ENCODE results near the gene MRPL45.

MRPL45 gene

DNA sequence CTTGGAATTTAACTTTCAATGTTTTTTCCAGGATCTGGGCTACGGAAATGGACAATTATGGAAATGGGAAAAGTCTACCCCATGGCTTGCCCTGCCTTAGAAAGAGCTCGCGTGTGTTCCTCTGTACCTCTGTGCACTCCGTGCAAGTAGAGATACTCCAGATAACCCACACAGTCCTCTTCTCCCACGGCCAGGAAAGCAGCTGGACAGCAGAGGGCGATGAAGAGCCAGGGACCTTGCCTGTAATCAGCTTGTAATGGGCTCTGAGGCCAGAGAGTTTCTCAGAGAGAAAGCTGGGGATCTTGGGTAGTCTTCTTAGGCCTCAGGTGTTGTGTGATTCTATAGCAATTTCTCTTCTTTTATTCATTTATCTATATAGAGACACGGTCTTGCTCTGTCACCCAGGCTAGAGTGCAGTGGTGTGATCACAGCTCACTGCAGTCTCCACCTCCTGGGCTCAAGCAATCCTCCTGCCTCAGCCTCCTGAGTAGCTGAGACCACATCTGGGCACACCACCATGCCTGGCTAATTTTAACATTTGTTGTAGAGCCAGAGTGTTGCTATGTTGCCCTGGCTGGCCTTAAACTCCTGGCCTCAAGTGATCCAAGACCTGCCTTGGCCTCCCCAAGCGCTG lies 52.2 kb downstream of the MRPL45 start:
- DNase-seq, result peak; percentile 26

DNA sequence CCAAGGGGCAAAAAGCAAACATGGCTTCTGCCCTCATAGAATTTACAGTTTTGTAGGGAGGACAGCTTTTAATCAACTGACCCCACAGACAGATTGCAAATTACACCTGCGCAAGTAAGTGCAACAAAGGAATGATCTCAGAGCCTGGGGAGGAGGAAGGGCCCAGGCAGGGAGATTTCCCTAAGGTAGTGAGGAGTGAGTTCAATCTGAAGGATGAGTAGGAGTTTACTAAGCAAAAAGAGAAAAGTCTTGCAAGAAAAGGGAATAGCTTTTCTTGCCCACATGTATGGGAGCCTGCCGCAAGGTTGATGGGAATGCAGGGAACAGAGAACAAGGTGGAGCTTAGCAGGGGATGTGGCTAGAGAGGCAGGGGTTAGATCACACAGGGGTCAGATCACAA lies 53.1 kb downstream of the MRPL45 start:
- DNase-seq, result no peak

DNA sequence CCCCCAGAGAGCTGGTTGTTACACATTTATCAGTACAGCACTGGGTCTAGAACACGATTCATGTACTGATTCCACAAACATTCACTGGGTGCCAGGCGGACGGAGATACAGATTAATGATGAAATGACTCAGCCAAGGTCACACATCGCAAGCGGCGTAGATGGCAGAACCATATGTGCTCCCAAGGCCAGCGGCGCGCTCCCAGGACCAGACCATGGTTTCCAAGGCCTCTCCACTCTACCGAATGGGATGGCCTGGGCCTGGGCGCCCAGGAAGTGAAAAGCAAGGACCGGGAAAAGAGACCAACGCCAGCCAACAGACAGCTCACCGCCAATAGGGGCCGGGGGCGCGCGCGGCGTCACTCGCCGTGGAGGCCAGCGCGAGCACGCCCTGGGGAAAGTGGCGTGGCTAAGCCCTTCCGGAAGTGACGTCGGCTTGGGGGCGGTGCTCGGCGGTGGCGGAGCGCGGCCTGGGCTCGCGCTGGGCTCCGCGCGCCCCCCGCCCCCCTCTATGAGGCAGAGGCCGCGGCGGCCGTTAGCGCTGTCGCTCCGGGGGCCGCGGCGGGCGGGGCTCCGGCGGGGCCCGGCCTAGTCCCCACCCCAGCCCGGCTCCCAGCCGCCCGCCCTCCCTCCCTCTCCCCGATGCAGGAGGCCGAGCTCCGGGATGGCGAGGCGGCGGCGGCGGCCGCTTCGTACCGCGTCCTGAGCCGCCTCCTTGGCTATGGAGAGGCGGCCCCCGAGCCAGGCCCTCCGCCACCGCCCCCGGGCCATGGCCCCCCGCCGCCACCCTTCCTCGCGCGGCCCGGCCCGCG lies 54.6 kb downstream of the MRPL45 start, which contains the start of gene SOCS7:
TSS of gene SOCS7 (plus strand) at position 433 of the 811 bp plus-strand sequence. CDS start at position 642, 209 bp downstream.
- DNase-seq, result peak; percentile 55

DNA sequence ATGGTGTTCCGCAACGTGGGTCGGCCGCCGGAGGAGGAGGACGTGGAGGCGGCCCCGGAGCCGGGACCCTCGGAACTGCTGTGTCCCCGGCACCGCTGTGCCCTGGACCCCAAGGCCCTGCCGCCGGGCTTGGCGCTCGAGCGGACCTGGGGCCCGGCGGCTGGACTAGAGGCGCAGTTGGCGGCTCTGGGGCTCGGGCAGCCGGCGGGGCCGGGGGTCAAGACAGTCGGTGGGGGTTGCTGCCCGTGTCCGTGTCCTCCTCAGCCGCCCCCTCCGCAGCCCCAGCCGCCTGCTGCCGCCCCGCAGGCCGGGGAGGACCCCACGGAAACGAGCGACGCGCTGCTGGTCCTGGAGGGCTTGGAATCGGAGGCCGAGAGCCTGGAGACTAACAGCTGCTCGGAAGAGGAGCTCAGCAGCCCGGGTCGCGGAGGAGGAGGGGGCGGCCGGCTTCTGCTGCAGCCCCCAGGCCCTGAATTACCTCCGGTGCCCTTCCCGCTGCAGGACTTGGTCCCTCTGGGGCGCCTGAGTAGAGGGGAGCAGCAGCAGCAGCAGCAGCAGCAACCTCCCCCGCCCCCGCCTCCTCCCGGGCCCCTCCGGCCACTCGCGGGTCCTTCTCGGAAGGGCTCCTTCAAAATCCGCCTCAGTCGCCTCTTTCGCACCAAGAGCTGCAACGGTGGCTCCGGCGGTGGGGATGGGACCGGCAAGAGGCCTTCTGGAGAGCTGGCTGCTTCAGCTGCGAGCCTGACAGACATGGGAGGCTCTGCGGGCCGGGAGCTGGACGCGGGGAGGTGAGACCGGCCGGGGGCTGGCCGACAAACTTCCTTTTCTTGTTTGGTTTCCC lies 55.5 kb downstream of the MRPL45 start:
- DNase-seq, result no peak

DNA sequence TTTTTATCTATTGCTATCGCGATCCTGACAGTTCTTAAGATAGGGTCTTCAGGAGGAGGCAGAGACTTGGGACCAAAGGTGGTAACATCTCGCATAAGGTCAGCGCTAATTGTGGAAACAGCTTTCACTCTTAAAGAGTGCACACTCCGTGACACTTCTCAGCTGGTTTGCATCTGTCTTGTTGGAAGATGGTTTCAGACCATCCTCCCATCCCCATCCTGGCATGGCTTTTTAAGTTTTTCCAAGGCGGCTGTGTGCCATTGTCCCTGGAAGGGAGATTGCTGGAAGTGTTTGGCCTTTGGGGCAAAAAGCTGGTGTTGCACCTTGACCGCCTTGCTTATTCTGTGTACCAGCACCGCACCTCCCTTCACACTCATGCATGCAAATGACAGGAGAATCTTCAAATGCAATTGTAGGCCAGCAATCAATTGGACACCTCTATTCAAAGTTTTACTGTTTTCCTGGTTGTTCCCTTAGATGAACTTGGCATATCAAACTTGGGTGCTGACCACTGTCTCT lies 56.2 kb downstream of the MRPL45 start:
- no peak for DNase-seq

DNA sequence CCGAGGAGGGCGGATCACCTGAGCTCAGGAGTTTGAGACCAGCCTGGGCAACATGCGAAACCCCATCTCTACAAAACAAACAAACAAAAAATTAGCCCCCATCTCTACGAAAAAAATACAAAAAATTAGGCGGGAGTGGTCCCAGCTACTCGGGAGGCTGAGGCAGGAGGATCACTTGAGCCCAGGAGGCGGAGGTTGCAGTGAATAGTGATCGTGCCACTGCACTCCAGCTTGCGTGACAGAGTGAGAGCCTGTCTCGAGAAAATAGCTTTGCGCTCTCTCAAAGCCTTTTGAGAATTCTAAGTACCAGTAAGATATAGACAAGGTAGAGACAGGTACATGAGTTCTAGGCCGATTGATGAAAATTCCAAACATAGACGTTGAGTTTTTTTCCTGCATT lies 56.7 kb downstream of the MRPL45 start:
- no peak for DNase-seq

DNA sequence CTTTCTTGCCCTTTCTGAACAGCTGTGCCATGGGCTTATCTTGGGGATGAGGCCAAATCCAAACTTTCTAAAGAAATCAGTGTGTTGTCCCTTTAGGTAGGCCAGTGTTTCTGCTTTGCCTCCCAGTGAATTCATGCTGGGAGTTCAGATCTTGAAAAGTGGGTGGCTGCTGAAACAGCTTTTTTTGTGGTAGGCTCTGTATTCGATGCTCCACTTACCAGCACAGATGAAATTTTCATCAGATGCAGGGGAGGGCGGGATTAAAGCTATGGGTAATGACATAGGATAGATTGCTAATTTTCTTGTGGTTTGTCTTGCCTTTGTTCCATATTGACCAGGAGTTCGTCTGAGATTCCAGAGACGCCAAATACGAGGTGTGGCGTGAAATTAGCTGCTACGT lies 57.5 kb downstream of the MRPL45 start:
- DNase-seq, result no peak

DNA sequence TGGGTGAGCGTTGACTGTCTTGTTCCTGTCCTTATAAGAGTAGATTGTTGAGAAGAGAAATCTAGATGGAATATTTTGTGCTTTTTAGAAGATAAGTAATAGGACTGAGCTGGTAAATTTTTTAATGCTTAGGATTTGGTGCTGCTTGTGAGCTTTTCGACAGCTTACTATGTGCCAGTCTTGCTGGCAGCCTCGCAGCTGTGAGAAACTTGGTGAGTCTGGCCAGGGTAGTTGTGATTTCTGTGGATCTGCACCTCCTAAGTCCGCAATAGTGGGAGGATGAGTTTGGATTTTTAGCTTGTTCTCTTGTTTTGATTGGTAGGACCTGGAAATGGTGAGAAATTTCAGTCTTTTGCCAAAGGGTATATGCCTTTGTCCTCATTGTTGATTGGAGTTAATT lies 58.3 kb downstream of the MRPL45 start:
- DNase-seq, result no peak

DNA sequence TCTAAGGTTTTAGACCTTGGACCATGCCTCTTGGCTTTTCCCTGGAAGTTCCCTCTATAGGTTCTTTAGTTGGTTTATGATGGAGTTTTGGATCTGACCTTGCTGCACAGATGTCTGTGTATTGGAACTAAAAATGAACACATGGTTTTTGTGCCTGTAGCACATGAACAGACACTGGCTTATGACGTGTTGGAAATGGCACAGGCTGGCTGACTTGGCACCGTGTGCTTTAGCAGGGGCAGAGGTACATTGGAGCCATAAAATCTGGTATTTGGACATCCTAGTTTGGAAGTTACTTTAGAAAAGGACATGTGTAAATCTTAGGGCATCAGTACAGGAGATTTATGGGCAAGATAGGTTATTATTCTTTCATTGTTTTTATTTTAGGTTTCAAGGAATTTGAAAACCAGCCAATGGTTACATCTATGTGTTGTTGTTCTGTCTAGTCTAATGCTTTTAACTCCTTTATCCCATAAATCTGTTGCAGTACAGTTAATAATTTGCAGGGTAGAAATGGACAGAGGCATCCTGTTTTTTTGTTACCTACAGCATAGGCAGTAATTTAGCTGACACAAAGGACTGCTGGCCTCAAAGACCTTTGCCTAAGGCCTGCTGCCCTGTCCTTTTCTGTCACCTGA lies 60.6 kb downstream of the MRPL45 start:
- DNase-seq, result no peak

DNA sequence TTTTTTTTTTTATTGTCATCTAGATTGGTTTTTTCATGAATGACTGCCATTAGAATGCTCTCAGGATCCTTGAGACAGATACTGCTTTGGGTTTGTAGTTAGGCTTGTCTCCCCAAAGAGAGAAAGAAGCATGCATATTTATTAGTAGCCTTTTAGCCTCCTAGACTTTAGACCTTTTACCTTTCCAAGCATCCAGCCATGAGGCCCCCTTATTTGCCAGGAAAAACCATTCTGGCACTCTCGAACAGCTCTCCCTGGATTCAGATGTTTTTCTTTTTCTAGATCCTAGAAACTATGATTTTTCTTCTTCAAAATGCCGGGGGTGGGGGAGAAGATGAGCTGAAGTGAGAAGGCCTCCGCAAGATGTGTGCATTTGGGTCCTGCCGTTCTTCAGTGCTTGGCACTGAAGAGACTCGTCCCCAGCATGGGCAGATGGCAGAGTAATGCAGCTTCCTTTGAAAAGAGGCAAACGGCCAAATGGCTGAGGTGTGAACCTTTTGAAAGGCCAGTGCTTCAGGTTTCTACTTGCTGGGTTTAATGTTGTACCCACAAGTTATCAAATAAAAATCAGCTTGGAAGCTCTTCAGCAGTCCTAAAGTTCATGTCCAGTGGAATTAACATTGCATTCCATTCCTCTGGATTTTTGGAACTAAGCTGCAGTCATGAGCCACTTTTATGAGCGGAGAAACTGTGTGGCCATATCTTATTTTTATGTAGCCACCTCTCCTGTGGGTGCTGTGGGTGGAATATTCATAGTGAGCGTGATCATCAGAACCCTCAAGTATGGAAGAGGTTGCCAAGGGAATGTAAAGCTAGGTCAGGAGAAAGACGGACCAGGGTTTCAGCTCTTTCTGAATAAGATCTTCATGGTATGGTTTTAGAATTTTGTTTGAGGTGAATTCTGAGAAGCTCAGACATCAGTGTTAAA lies 61.9 kb downstream of the MRPL45 start:
- no peak for DNase-seq

DNA sequence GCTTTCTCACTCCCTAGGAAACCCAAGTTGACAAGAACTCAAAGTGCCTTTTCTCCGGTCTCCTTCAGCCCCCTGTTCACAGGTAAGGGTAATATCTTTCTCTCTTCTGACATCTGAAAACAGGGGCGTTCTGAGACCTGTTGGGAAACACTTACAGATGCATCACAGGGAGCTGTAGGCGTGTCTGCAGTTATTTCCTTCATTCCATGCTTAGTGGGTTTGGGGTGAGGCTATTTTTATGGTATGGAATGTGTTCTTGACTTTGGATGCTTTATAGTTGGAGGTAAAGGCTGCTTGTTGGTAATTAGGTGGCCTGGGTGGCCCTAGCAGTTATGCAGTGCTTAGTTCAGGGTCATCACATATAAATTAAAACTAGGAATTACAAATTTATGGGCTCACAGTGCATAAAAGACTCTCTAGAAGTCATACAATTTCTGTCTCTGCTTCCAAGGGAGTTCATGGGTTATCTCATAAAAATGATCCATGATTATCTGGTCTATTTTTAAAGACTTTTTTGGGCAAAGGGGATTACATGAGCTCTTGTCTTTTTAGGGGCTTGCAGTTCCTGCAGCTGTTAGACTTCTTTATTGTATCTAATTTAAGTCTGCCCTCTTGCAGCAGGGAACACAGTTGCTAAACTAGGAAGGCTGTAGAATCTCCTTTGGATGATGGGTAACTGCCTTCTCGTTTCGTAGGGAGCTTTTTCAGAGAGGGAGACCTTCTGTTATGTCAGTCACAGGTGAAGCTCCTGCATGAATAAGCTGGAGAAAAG lies 64.9 kb downstream of the MRPL45 start:
- DNase-seq, result no peak

DNA sequence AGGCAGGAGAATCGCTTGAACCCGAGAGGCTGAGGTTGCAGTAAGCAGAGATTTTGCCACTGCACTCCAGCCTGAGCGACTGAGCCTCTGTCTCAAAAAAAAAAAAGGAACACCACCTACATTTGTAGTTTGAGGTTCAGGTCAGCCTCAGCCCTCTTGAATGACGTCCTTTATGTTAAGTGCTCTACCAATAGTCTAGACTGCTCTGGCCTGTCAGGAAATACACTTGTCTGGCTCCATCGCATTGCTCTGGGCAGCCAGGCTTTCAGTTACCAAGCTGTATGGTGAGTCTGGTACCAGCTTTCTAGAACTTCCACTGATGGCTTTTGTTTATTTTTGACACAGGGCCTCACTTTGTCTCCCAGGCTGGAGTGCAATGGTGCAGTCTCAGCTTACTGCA lies 66.0 kb downstream of the MRPL45 start:
- DNase-seq, result no peak

DNA sequence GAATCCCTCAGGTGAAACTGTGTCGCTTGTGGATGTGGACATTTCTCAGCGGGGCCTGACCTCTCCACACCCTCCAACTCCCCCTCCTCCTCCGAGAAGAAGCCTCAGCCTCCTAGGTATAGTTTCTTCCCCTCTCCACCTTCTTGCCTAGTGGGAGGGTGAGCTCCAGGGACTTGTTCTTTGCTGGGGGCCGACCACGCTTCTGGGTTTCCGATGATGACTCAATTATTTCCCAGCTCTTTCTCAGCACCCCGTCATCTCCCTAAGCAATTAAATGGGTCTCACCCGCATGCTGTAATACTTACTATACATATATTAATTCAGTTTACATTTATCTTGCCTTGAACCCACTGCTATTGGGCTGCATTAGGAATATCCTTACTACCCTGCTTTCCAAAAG lies 67.8 kb downstream of the MRPL45 start:
- no peak for DNase-seq

DNA sequence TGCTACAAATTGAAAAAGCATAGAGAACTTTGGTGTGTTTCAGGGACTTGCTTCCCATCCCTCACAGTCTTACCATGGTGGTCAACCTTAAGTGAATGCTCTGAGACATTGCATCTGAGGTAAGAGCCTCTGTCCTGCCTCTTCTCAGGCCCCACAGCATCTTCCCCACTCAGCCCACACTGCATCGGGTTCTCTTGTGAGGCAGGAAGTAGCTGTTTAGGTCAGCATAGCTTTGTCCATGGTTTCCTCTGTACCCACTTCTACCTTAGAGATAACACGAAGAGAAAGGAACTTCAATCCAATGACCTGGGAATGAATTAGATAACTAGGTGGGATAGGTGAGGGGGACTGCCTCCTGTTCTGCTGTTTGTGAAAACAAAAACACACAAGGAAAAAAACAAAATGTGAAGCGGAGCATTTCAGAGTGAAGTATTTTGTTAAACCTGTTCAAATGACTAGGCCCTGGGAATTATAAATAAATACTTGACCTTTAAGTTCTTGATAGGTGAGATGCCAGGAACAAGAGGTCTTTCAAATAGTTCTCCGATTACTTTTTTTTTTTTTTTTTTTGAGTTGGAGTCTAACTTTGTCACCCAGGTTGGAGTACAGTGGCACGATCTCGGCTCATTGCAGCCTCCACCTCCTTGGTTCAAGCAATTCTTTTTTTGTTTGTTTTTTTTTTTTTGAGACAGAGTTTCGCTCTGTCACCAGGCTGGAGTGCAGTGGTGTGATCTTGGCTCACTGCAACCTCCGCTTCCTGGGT lies 72.3 kb downstream of the MRPL45 start:
- no peak for DNase-seq

Measured in NCI-H1417 treated with DMSO at 0.1 percent for 48 hours (cell line).